ENCODE data around the gene EMC8.
A peak's percentile ranks its signal among the peaks of the same experiment; 100 is the strongest.

EMC8 gene

GRCh38 chr16:85781695-85782370 is 17.5 kb downstream of the EMC8 start:
- peak; percentile 36 for DNase-seq

- DNase-seq = no peak
Measured at GRCh38 chr16:85781156-85781555, 18.2 kb downstream of the EMC8 start.

- DNase-seq = no peak
Measured at GRCh38 chr16:85780281-85780680, 19.1 kb downstream of the EMC8 start.

- DNase-seq = no peak
Measured at GRCh38 chr16:85778873-85779272, 20.5 kb downstream of the EMC8 start.

- no peak for DNase-seq
Measured at GRCh38 chr16:85777583-85778310, 21.6 kb downstream of the EMC8 start.

- no peak for DNase-seq
Measured at GRCh38 chr16:85774811-85775210, 24.5 kb downstream of the EMC8 start.

- DNase-seq = no peak
Measured at GRCh38 chr16:85774136-85774535, 25.2 kb downstream of the EMC8 start.

- no peak for DNase-seq
Measured at GRCh38 chr16:85773044-85773443, 26.3 kb downstream of the EMC8 start.

- no peak for DNase-seq
Measured at GRCh38 chr16:85770741-85771140, 28.6 kb downstream of the EMC8 start.

GRCh38 chr16:85768199-85768598 is 31.1 kb downstream of the EMC8 start:
- DNase-seq = no peak

- no peak for DNase-seq
Measured at GRCh38 chr16:85767531-85767930, 31.8 kb downstream of the EMC8 start.

- no peak for DNase-seq
Measured at GRCh38 chr16:85765767-85766166, 33.6 kb downstream of the EMC8 start.

GRCh38 chr16:85765211-85765610 is 34.1 kb downstream of the EMC8 start:
- DNase-seq = no peak

- no peak for DNase-seq
Measured at GRCh38 chr16:85763616-85764015, 35.7 kb downstream of the EMC8 start.

- no peak for DNase-seq
Measured at GRCh38 chr16:85762970-85763369, 36.4 kb downstream of the EMC8 start.

GRCh38 chr16:85761861-85762260 is 37.5 kb downstream of the EMC8 start:
- no peak for DNase-seq

- no peak for DNase-seq
Measured at GRCh38 chr16:85759631-85760419, 39.5 kb downstream of the EMC8 start.

GRCh38 chr16:85759136-85759535 is 40.2 kb downstream of the EMC8 start:
- no peak for DNase-seq

- no peak for DNase-seq
Measured at GRCh38 chr16:85757341-85757822, 42.0 kb downstream of the EMC8 start.

GRCh38 chr16:85755929-85756768 is 43.2 kb downstream of the EMC8 start:
- DNase-seq = no peak

GRCh38 chr16:85754413-85754812 is 44.9 kb downstream of the EMC8 start:
- DNase-seq = no peak

GRCh38 chr16:85753976-85754375 is 45.4 kb downstream of the EMC8 start:
- no peak for DNase-seq

GRCh38 chr16:85753559-85753958 is 45.8 kb downstream of the EMC8 start:
- DNase-seq = no peak

Data from NCI-H446 treated with DMSO at 0.1 percent for 48 hours (cell line).